Muscle of leg (tissue), 11 donors: Measurements from ENCODE around the gene FAM219A. TPM values are rescaled to one million over a fixed set of nuclear protein-coding genes. Genes with fewer than 3 reads are reported as not detected.

Experiments used
- DNase-seq: peaks from one replicate; pipeline ENCODE4 v3.0.0; 2013
- H3K27ac ChIP-seq: one replicate; pipeline ENCODE4 v1.5.1; 2013; ENCODE audit warnings: mild to moderate bottlenecking, low read length, control low read depth
- H3K27me3 ChIP-seq: one replicate; pipeline ENCODE4 v1.6.1; 2013; ENCODE audit warnings: low read length; ENCODE audit not compliant: control insufficient read depth, insufficient read depth
- H3K36me3 ChIP-seq: one replicate; pipeline ENCODE4 v1.6.1; 2013; ENCODE audit warnings: low read length; ENCODE audit not compliant: control insufficient read depth, insufficient read depth
- H3K4me1 ChIP-seq: one replicate; pipeline ENCODE4 v1.6.1; 2013; ENCODE audit warnings: low read length; ENCODE audit not compliant: control insufficient read depth, insufficient read depth
- H3K4me3 ChIP-seq: one replicate; pipeline ENCODE4 v1.5.1; 2013; ENCODE audit warnings: low read length, control low read depth
- H3K9me3 ChIP-seq: replicated peaks from 2 replicates; pipeline ENCODE4 v1.6.1; 2013; ENCODE audit warnings: low read depth, low read length; ENCODE audit not compliant: control insufficient read depth
- WGBS: methylation state at CpG from one replicate; pipeline ENCODE4 v1.1.5; 2013; ENCODE audit warnings: missing lambda C conversion rate; ENCODE audit not compliant: insufficient coverage; 5-methylcytosine and 5-hydroxymethylcytosine counted together
- polyA plus RNA-seq, 8 donors: library from polyadenylated mRNA; unstranded; fragments of 120-200 nt; gene quantifications; one replicate each; pipeline versions ENCODE4 v1.2.1 to v1.2.3, GENCODE V29; 2013; ENCODE audit warnings: inconsistent platforms in 1 of 8, low replicate concordance in 1 of 8; ENCODE audit not compliant: insufficient read length in 8 of 8, insufficient read depth in 1 of 8
- total RNA-seq: library from RNA; stranded (reverse); fragments of 120-200 nt; gene quantifications from one replicate; pipeline ENCODE4 v1.2.4, GENCODE V29; 2013

The FAM219A gene
- total and polyA plus RNA-seq, 9 donors, result 6.0 to 13.3 (median 11.8) TPM

- DNase-seq, result peak; percentile 82
- no peaks in the 10 kb centered on the region for H3K9me3 ChIP-seq
- H3K27me3 ChIP-seq, result peaks cover 38% of the 10 kb centered on the region
- peak overlapping the region; percentile 58 for H3K4me3 ChIP-seq
- WGBS, result 2% methylated on average over 51 of the region's 59 CpGs
- peaks cover 34% of the 10 kb centered on the region for H3K4me1 ChIP-seq
- no peak overlapping the region for H3K27ac ChIP-seq
- no peaks in the 10 kb centered on the region for H3K36me3 ChIP-seq
These were observed 77.7 kb downstream of the FAM219A start for GRCh38 chr9:34380511-34381315.

- Histone ChIP-seq H3K27ac (no peak overlapping the region), H3K4me3 (peak overlapping the region; percentile 58)
- peak; percentile 32 for DNase-seq
These were observed 78.3 kb downstream of the FAM219A start for GRCh38 chr9:34380034-34380510.

GRCh38 chr9:34379334-34380033, 78.9 kb downstream of the FAM219A start:
- peak overlapping the region; percentile 40 for H3K4me3 ChIP-seq
- H3K9me3 ChIP-seq, result no peaks in the 10 kb centered on the region
- WGBS, result 1% methylated on average over 18 of the region's 35 CpGs
- peak; percentile 90 for DNase-seq
- no peaks in the 10 kb centered on the region for H3K36me3 ChIP-seq
- no peak overlapping the region for H3K27ac ChIP-seq
- H3K27me3 ChIP-seq, result peaks cover 40% of the 10 kb centered on the region
- H3K4me1 ChIP-seq, result peaks cover 44% of the 10 kb centered on the region

More at GRCh38 chr9:34380034-34380510, 78.3 kb downstream of the FAM219A start:
- Histone ChIP-seq H3K9me3 (no peaks in the 10 kb centered on the region), H3K36me3 (no peaks in the 10 kb centered on the region), H3K27me3 (peaks cover 38% of the 10 kb centered on the region), H3K4me1 (peaks cover 41% of the 10 kb centered on the region)
- 5% methylated on average over 24 of the region's 24 CpGs for WGBS

GRCh38 chr9:34378376-34379060, 79.9 kb downstream of the FAM219A start:
- Histone ChIP-seq H3K27me3 (peaks cover 44% of the 10 kb centered on the region), H3K4me1 (peaks cover 44% of the 10 kb centered on the region), H3K9me3 (no peaks in the 10 kb centered on the region), H3K27ac (no peak overlapping the region), H3K36me3 (no peaks in the 10 kb centered on the region), H3K4me3 (no peak overlapping the region)
- 86% methylated on average over 3 of the region's 3 CpGs for WGBS
- no peak for DNase-seq

GRCh38 chr9:34377404-34377746, 81.0 kb downstream of the FAM219A start:
- WGBS, result 2% methylated on average over 14 of the region's 21 CpGs
- peaks cover 45% of the 10 kb centered on the region for H3K4me1 ChIP-seq
- H3K27me3 ChIP-seq, result peaks cover 51% of the 10 kb centered on the region
- H3K4me3 ChIP-seq, result peak overlapping the region; percentile 79
- DNase-seq, result peak; percentile 37
- peak overlapping the region; percentile 62 for H3K27ac ChIP-seq
- peaks cover 2% of the 10 kb centered on the region for H3K36me3 ChIP-seq
- peaks cover under 1% of the 10 kb centered on the region for H3K9me3 ChIP-seq

GRCh38 chr9:34376596-34377403, 81.6 kb downstream of the FAM219A start, which contains the start of gene MYORG:
Gene MYORG, minus strand, starts transcription at chr9:34376898. Its CDS starts 3,955 bp downstream, at chr9:34372943.
- peaks cover 47% of the 10 kb centered on the region for H3K4me1 ChIP-seq
- under 1% methylated on average over 39 of the region's 54 CpGs for WGBS
- peak; percentile 92 for DNase-seq

GRCh38 chr9:34375901-34376595, 82.3 kb downstream of the FAM219A start:
- peak; percentile 67 for DNase-seq
- peak overlapping the region; percentile 84 for H3K27ac ChIP-seq

More at GRCh38 chr9:34376596-34377403, 81.6 kb downstream of the FAM219A start, which contains the start of gene MYORG:
- Histone ChIP-seq H3K9me3 (peaks cover 2% of the 10 kb centered on the region), H3K27ac (peak within 1 kb of the TSS; percentile 84), H3K27me3 (peaks cover 53% of the 10 kb centered on the region), H3K4me3 (peak within 1 kb of the TSS; percentile 79), H3K36me3 (peaks cover 8% of the 10 kb centered on the region)

GRCh38 chr9:34374905-34375552, 83.3 kb downstream of the FAM219A start:
- Histone ChIP-seq H3K27ac (no peak overlapping the region), H3K36me3 (peaks cover 15% of the 10 kb centered on the region), H3K9me3 (peaks cover 2% of the 10 kb centered on the region), H3K4me3 (no peak overlapping the region), H3K4me1 (peaks cover 50% of the 10 kb centered on the region), H3K27me3 (peaks cover 52% of the 10 kb centered on the region)
- 14% methylated on average over 1 of the region's 5 CpGs for WGBS
- no peak for DNase-seq

More at GRCh38 chr9:34375901-34376595, 82.3 kb downstream of the FAM219A start:
- Histone ChIP-seq H3K4me3 (peak overlapping the region; percentile 79), H3K27me3 (peaks cover 53% of the 10 kb centered on the region), H3K9me3 (peaks cover 2% of the 10 kb centered on the region), H3K4me1 (peaks cover 49% of the 10 kb centered on the region), H3K36me3 (peaks cover 15% of the 10 kb centered on the region)
- WGBS, result 6% methylated on average over 14 of the region's 22 CpGs
